MM.1S (cell line): ENCODE data around the gene VSTM2A.

Source experiments
- DNase-seq: peaks from one replicate; pipeline ENCODE4 v3.0.0-alpha.2; 2015
- H2AFZ ChIP-seq: fragments of 300-600 bp; sonication (generic); 2 replicates; pipeline ENCODE4 v1.6.0; 2016; ENCODE audit warnings: antibody characterized with exemption, low read length
- H3F3A ChIP-seq: fragments of 300-600 bp; sonication (generic); 2 replicates; pipeline ENCODE4 v1.6.1; 2016; ENCODE audit warnings: mild to moderate bottlenecking, antibody characterized with exemption, low read length, moderate library complexity, mixed read lengths; ENCODE audit not compliant: insufficient read depth
- H3K27ac ChIP-seq: fragments of 300-600 bp; sonication (generic); 2 replicates; pipeline ENCODE4 v1.5.1; 2016; ENCODE audit warnings: mild to moderate bottlenecking, low read length
- H3K27me3 ChIP-seq: fragments of 300-600 bp; sonication (generic); replicated peaks from 2 replicates; pipeline ENCODE4 v1.6.0; 2016; ENCODE audit warnings: low read length; ENCODE audit not compliant: insufficient read depth
- H3K36me3 ChIP-seq: fragments of 300-600 bp; sonication (generic); replicated peaks from 2 replicates; pipeline ENCODE4 v1.6.1; 2016; ENCODE audit warnings: mild to moderate bottlenecking, low read length, mixed read lengths; ENCODE audit not compliant: insufficient read depth
- H3K4me1 ChIP-seq: fragments of 300-600 bp; sonication (generic); 2 replicates; pipeline ENCODE4 v1.6.1; 2016; ENCODE audit warnings: low read length, mixed read lengths
- H3K4me2 ChIP-seq: fragments of 300-600 bp; sonication (generic); 2 replicates; pipeline ENCODE4 v1.6.0; 2016; ENCODE audit warnings: low read depth, low read length
- H3K4me3 ChIP-seq: fragments of 300-600 bp; sonication (generic); 2 replicates; pipeline ENCODE4 v1.5.1; 2016; ENCODE audit warnings: low read length, mixed read lengths
- H3K79me2 ChIP-seq: fragments of 300-600 bp; sonication (generic); 2 replicates; pipeline ENCODE4 v1.6.1; 2016; ENCODE audit warnings: mixed run types, low read length, mixed read lengths
- H3K9ac ChIP-seq: fragments of 300-600 bp; sonication (generic); 2 replicates; pipeline ENCODE4 v1.6.1; 2016; ENCODE audit warnings: low read length, mixed read lengths
- H3K9me2 ChIP-seq: fragments of 300-600 bp; sonication (generic); replicated peaks from 2 replicates; pipeline ENCODE4 v1.6.1; 2016; ENCODE audit warnings: mild to moderate bottlenecking, low read length, mixed read lengths; ENCODE audit not compliant: insufficient read depth
- H3K9me3 ChIP-seq: fragments of 300-600 bp; sonication (generic); replicated peaks from 2 replicates; pipeline ENCODE4 v1.6.1; 2016; ENCODE audit warnings: mild to moderate bottlenecking, low read length, mixed read lengths; ENCODE audit not compliant: insufficient read depth
- H4K20me1 ChIP-seq: fragments of 300-600 bp; sonication (generic); 2 replicates; pipeline ENCODE4 v1.6.1; 2016; ENCODE audit warnings: mild to moderate bottlenecking, low read length, moderate library complexity, mixed read lengths; ENCODE audit not compliant: insufficient read depth
- CTCF ChIP-seq: fragments of 300-600 bp; sonication (generic); IDR thresholded peaks from 2 replicates; pipeline ENCODE4 v1.5.1; 2016; ENCODE audit warnings: antibody characterized with exemption, low read length, mixed read lengths
- EZH2 ChIP-seq: fragments of 300-600 bp; sonication (generic); optimal IDR thresholded peaks from 2 replicates; pipeline ENCODE3; 2017; ENCODE audit warnings: low read depth, mild to moderate bottlenecking, antibody characterized with exemption, low read length, mixed read lengths
- EZH2phosphoT487 ChIP-seq: fragments of 300-600 bp; sonication (generic); IDR thresholded peaks from 2 replicates; pipeline ENCODE4 v1.6.1; 2018; ENCODE audit warnings: antibody characterized with exemption, low read length

VSTM2A gene

GRCh38 chr7:54565432-54565831 is 23.3 kb downstream of the VSTM2A start:
- H3K4me2 ChIP-seq = no peak overlapping the region
- H3K27me3 ChIP-seq = no peaks in the 10 kb centered on the region
- H3K27ac ChIP-seq = no peak overlapping the region
- H3K36me3 ChIP-seq = no peaks in the 10 kb centered on the region
- DNase-seq = no peak
- no peak overlapping the region for H3K9ac ChIP-seq
- no peaks in the 10 kb centered on the region for H3K9me2 ChIP-seq
- H3K79me2 ChIP-seq = no peaks in the 10 kb centered on the region
- no peak overlapping the region for H3K4me3 ChIP-seq
- no peaks in the 10 kb centered on the region for H4K20me1 ChIP-seq
- no peaks in the 10 kb centered on the region for H3F3A ChIP-seq
- no peaks in the 10 kb centered on the region for H3K4me1 ChIP-seq
- no peak overlapping the region for H2AFZ ChIP-seq
- TF ChIP-seq CTCF (no peak), EZH2 (no peak), EZH2phosphoT487 (no peak)
- no peaks in the 10 kb centered on the region for H3K9me3 ChIP-seq

GRCh38 chr7:54581511-54581910 is 39.3 kb downstream of the VSTM2A start:
- Histone ChIP-seq H3F3A (no peaks in the 10 kb centered on the region), H3K79me2 (no peaks in the 10 kb centered on the region), H2AFZ (no peak overlapping the region), H3K36me3 (no peaks in the 10 kb centered on the region), H3K27ac (no peak overlapping the region), H3K27me3 (no peaks in the 10 kb centered on the region), H3K4me3 (no peak overlapping the region), H4K20me1 (no peaks in the 10 kb centered on the region), H3K9me3 (no peaks in the 10 kb centered on the region), H3K9me2 (no peaks in the 10 kb centered on the region), H3K4me2 (no peak overlapping the region), H3K9ac (no peak overlapping the region), H3K4me1 (no peaks in the 10 kb centered on the region)
- TF ChIP-seq CTCF = no peak
- no peak for TF ChIP-seq EZH2phosphoT487
- DNase-seq = no peak

- Histone ChIP-seq H3K4me1 (no peaks in the 10 kb centered on the region), H3K79me2 (no peaks in the 10 kb centered on the region), H3K9ac (no peak overlapping the region), H3K9me3 (no peaks in the 10 kb centered on the region), H3K36me3 (no peaks in the 10 kb centered on the region), H3K27me3 (no peaks in the 10 kb centered on the region), H3F3A (no peaks in the 10 kb centered on the region), H3K4me2 (no peak overlapping the region), H3K4me3 (no peak overlapping the region), H2AFZ (no peak overlapping the region), H3K9me2 (no peaks in the 10 kb centered on the region), H4K20me1 (no peaks in the 10 kb centered on the region), H3K27ac (no peak overlapping the region)
- DNase-seq = no peak
- TF ChIP-seq CTCF = no peak
- TF ChIP-seq EZH2phosphoT487 = no peak
Observed at GRCh38 chr7:54591404-54592386, 49.5 kb downstream of the VSTM2A start.
